Fibroblast of gingiva (primary cell): ENCODE measurements around the gene ETV3L.
"Not testable (repeated sequence)": the region's sequence is repeated elsewhere in the genome, so short reads cannot be mapped to it uniquely, and the experiment has no call there.

Experiments
- DNase-seq: peaks from one replicate; pipeline ENCODE4 v3.0.0-alpha.2; 2011; ENCODE audit warnings: low read depth

The ETV3L gene

GRCh38 chr1:157105298-157105987 lies 5.8 kb upstream of the ETV3L start:
- DNase-seq = no peak

DNA sequence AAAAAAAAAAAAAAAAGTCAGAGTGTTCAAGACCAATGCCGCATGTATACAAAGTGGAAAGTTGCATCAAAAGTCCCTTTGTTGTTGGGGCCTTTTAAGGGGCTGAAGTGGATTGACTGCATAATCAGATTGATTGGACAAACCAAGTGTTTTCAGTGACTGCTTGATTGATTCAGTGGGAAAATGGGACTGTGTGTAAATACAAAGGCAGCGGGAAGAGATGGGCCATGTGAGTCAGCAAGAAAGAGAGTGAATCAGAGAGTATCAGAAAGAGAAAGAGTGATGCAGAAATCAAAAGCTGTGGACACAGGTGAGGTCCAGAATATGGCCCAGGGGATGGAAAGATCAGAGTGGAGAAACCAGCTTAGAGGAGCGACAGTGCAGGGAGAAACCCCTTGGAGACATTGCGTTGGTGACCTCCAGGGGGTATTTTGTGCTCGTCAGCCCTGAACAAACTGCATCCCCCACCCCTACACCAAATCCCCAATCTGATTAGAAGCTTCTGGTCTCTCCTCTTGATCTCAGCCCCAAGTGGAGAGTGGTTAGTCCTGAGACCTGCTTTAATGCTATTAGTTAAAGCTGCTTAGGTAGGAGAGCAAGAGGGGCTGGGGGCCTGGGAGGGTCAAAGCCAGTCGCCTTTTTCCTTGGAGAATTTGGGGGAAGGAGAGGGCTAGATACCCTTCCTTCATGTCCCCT lies 5.1 kb upstream of the ETV3L start:
- DNase-seq = no peak

DNA sequence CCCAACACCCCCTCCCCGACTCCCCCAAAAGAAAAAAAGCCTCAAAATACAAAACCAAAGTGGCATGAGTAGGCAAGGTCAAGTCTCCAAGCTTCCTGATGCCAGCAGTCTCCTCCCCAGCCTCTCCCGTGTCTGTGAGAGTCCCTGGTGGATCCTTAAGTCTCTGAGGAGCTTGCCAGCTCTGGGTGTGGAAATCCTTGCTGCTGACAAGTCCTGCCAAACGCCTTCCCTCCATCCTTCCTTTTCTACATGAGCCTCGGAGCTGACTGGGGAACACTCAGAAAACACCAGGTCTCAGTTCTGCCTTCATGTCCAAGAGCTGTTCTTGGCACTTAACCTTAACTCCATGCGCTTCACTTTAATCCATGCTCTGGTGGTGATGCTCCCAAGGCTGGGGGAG lies 3.7 kb upstream of the ETV3L start:
- peak; percentile 9 for DNase-seq

GRCh38 chr1:157101149-157101548 lies 1.5 kb upstream of the ETV3L start:
- DNase-seq = no peak

DNA sequence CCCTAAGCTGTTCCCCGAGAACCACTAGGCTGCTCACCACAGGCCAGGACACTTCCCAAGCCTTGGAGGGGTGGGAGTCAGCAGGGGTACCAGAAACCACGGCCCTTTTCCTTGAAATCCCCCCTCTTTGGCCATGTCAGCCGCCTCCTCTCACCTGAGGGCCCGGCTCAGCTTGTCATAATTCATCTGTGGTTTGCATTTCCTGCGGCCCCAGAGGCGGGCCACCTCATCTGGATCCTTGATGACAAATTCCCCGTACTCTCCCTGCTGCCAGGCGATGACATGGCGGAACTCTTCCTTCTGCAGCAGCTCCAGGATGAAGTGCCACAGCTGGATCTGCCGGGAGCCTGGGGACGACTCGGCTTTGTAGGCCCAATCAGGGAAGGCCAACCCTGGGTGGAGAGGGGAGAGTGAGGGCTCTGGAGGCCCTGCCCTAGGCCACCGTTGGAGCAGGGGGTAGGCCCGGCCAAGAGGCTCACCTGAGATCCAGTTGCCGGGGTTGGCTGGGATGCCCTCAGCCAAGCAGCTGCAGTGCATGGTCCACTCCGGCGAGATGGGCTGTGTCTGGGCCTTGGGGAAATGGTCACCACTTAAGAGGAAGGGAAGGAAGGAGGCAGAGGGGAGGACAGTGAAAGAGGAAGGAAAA lies 498 bp downstream of the ETV3L start:
- DNase-seq = not testable (repeated sequence)

GRCh38 chr1:157098519-157098918 lies 1.1 kb downstream of the ETV3L start:
- no peak for DNase-seq

DNA sequence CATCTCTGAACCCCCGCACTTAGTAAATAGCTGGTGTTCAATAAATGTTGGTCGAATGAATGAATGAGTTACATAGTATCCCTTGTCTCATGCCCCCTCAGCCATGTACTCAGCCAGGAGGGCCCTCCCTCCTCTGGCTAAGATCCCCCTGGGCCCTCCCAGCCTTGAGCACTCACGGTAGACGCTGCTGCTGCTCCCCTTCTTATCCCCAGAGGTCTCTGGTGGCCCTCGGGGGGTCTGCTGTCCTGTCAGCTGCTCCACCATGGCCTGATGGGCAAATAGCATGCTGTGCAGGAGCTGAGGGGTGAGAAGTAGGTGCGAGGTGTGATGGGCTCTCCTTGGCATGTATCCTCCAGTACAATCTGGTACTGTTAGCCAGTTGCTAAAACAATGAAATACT lies 1.9 kb downstream of the ETV3L start:
- no peak for DNase-seq

- no peak for DNase-seq
Observed at GRCh38 chr1:157096881-157097280, 2.7 kb downstream of the ETV3L start.

DNA sequence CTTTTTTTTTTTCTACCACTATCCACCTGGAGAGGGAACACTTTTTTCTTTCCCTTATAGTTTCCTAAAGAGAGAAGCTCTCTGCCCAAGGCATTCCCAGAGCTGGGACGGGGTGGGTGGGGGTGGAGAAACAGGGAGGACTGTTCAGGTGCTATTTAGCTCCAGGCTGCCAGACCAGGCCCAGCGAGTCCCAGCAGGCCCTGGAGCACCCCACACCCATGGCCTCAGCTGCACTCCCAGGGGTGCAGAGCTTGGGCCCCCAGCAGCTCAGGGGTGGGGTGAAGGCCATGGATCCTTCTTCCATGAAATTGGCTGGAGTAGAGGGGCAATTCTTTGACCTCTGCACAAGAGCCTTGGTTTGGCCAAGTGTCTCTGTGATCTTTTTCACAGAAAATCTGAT lies 4.1 kb downstream of the ETV3L start:
- no peak for DNase-seq

DNA sequence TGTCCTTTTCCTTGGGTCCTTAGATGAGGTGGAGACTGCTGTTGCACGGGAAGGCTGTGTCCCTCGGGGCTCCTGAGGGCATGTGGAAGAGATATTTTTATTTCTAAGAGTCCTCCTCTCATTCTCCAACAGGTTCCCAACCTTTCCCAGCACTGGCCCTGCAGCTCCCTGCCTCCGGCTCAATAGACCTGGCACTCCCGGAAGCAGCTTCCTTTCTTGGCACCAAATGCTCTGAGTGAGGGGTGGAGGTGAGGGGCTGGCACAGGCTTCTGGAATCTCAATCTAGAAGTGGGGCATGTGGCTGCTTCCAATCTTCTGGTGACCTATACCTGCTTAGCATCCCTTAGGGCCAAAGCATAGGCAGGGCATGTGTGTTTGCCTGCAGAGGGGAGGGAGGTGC lies 4.5 kb downstream of the ETV3L start:
- DNase-seq = no peak

DNA sequence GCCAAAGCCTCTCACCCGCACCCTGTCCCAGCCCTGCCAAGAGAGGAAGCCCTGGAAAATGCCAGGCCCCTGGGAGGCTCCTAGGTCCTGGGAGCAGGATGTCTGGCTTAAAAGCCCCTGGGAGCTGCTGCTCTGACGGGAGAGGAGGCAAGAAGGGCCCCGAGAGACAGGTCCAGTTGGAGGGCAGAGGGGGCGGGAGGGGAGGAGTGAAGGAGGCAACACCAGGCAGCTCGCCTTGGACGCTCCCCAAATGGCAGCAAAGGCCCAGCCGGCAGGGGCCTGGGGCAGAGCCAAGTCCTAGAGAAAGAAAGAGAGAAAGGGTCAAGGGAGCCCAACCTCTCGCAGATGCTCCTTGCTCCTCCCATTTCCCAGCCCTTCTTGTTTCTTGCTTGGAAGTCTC lies 6.8 kb downstream of the ETV3L start:
- DNase-seq = peak; percentile 38

- DNase-seq = no peak
Observed at GRCh38 chr1:157091668-157092273, 7.8 kb downstream of the ETV3L start.

GRCh38 chr1:157091186-157091585 lies 8.4 kb downstream of the ETV3L start:
- no peak for DNase-seq

- no peak for DNase-seq
Observed at GRCh38 chr1:157090771-157091170, 8.8 kb downstream of the ETV3L start.

DNA sequence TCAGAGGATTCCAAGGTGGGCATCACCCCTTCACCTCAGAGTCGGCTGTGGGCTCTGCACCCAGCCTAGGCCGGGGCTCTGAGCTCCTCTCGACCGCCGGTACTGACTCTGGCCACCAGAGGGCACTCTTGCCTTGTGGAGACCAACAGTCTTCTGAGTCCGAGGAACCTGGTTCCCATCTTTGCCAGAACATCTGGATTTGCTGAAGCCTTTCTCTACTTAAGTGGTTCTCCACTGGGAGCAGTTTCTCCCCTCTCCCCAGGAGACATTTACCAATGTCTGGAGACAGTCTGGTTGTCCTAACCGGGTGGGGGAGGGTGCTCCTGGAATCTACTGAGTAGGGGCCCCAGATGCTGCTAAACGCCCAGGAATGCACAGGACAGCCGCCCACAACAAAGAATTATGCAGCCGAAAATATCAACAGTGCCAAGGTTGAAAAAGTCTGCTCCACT lies 9.4 kb downstream of the ETV3L start:
- DNase-seq = peak; percentile 92

DNA sequence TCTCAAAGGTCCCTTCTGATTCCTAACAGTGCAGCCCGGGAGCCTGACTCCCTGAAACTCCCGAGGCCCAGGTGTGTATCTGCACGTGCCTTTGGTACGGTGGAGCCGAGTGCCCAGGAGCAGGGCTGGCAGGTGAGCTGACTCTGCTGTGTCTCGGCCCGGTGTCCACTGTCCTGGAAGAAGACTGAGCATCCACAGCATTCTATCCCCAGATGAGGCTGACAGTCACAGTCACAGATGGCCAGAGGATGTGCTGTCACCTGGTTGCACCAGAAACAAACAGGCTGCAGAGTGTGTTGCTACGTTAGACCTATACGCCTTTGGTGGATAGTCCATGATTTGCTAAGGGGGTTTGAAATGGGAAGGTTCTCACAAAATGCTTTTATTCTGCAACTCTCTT lies 9.8 kb downstream of the ETV3L start:
- DNase-seq = no peak

- DNase-seq = no peak
Observed at GRCh38 chr1:157088607-157089006, 11.0 kb downstream of the ETV3L start.

DNA sequence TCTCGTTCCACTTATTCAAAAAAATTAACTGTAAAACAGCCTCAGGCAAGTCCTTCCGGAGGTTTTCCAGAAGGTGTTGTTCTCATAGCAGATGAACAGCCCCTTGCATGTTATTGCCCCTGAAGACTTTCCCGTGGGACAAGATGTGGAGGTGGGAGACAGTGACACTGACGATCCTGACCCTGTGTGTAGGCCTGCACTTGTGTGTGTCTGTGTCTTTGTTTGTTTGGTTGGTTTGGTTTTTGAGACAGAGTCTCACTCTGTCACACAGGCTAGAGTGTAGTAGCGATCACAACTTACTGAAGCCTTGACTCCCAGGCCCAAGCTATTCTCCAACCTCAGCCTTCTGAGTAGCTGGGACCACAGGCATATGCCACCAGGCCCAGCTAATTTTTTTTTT lies 12.6 kb downstream of the ETV3L start:
- DNase-seq = no peak

GRCh38 chr1:157086299-157086698 lies 13.3 kb downstream of the ETV3L start:
- DNase-seq = no peak

- peak; percentile 77 for DNase-seq
Observed at GRCh38 chr1:157085421-157085820, 14.2 kb downstream of the ETV3L start.

- DNase-seq = no peak
Observed at GRCh38 chr1:157084720-157085119, 14.9 kb downstream of the ETV3L start.

- no peak for DNase-seq
Observed at GRCh38 chr1:157081707-157082106, 17.9 kb downstream of the ETV3L start.

DNA sequence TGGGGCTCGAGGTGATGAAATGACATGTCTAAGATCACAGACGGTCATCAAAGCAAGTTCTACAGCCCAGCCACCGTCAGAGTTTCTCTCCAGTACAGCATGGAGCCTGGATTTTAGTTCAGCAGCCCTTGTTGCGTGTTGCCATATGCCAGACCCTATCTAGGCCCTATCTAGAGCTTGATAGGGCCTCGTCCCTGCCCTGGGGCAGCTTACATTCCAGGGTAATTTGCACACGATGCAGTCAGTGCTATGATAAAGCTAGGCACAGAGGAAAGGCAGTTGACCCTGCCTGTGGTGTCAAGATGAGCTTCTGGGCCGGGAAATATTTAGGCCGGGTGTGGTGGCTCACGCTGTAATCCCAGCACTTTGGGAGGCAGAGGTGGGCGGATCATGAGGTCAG lies 18.9 kb downstream of the ETV3L start:
- DNase-seq = no peak
